GM12873 (cell line): ENCODE results near the gene COL5A1.

ENCODE experiments used
- TF ChIP-seq, protein P1 (sequence below): IDR thresholded peaks from 2 replicates; pipeline ENCODE4 v1.5.1; 2012; ENCODE audit warnings: low read depth, mild to moderate bottlenecking, moderate library complexity, low read length, control low read depth; ENCODE audit not compliant: insufficient read depth; ENCODE audit errors: missing control alignments

Gene COL5A1

DNA sequence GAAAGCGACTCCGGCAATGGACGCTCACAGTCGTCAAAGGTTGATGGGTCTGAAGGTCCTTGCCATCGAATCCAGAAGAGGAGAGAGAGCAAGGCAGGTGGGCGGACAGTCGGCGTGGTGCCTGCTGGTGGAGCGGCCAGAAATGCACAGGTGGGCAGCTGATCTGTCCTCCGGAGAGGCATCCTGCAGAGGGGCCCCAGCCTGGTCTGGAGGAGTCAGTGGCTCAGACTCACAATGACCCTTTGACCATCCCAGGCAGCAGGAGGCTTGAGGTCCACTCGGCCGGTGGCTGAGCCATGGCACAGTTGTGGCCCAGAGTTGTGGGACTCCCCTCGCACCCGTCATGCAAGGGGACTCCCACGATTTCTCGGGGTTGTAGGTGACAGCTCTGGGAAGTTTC is 204.6 kb downstream of the COL5A1 start:
- TF ChIP-seq, protein P1, sequence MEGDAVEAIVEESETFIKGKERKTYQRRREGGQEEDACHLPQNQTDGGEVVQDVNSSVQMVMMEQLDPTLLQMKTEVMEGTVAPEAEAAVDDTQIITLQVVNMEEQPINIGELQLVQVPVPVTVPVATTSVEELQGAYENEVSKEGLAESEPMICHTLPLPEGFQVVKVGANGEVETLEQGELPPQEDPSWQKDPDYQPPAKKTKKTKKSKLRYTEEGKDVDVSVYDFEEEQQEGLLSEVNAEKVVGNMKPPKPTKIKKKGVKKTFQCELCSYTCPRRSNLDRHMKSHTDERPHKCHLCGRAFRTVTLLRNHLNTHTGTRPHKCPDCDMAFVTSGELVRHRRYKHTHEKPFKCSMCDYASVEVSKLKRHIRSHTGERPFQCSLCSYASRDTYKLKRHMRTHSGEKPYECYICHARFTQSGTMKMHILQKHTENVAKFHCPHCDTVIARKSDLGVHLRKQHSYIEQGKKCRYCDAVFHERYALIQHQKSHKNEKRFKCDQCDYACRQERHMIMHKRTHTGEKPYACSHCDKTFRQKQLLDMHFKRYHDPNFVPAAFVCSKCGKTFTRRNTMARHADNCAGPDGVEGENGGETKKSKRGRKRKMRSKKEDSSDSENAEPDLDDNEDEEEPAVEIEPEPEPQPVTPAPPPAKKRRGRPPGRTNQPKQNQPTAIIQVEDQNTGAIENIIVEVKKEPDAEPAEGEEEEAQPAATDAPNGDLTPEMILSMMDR: no peak

DNA sequence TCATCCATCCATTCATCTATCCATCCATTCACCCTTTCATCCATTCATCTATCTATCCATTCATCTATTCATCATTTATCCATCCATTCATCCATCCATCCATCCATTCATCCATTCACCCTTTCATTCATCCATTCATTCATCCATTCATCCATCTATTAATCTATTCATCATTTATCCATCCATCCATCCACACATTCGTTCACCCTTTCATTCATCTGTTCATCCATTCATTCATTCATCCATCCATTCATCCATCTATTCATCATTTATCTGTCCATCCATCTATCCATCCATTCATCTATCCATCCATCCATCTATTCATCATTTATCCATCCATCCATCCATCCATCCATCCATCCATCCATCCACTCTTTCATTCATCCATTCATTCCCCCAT is 205.1 kb downstream of the COL5A1 start:
- TF ChIP-seq, protein P1: no peak

DNA sequence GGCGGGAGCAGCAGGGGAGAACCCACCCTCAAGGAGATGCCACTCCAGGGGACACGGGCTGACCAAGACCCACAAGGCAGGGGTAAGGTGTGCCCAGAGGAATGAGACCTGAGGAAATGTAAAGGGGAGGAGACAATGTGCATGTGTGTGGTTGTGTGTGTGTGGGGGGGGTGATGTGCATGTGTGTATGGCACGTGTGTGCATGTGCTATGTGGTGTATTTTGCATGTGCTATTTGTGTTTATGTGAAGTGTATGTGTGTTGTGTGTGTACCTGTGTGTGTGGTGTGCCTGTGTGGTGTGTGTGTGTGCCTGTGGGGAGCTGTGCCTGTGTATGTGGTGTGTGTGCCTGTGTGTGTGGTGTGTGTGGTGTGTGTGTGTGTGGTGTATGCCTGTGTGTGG is 205.5 kb downstream of the COL5A1 start:
- TF ChIP-seq, protein P1: no peak

DNA sequence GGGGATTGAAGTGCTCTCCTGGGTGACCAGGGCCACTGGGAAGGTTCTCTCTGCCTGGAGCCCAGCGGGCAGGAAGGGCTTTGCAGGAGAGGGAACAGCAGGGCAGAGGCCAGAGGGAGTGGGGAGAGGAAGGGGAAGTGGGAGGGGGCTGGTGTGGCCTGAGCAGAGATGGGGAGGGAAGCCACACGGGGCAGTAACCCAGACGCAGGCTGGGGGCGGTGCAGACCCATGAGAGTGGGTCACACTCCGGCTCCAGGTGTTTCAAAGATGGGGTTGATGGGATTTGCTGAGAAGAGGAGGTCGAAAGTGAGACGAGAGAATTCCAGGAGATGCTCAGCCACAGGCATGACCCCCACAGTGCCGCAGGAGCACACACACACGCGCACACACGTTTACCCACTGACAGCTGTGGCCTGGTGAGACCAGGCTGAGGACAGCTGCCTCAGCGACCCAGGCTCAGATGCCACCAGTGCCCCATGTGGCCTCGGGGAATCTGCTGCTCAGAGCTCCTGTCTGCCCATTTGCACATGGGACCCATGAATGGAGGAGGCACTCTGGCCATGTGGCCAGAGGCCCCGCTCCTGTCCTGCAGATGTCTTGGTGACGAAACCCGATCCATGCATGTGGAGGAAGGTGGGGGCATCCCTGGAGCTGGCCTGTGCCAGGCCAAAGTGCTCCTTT is 206.3 kb downstream of the COL5A1 start:
- TF ChIP-seq, protein P1: no peak

DNA sequence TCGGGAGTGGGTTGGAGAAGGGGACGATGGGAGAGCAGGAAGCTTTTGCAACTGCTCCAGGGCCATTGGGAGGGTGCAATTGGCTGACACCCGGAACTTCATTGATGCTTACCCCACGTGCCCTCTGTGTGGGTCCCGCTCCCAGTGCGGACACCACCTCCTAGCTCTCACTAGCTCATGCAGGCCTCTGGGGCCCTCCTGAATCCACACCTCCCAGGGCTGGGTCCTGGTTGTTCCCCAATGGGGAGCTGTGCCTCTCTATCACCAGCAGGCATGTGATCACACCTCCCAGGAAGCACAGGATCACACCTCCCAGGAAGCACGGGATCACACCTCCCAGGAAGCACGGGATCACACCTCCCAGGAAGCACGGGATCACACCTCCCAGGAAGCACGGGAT is 206.9 kb downstream of the COL5A1 start:
- TF ChIP-seq, protein P1: no peak

DNA sequence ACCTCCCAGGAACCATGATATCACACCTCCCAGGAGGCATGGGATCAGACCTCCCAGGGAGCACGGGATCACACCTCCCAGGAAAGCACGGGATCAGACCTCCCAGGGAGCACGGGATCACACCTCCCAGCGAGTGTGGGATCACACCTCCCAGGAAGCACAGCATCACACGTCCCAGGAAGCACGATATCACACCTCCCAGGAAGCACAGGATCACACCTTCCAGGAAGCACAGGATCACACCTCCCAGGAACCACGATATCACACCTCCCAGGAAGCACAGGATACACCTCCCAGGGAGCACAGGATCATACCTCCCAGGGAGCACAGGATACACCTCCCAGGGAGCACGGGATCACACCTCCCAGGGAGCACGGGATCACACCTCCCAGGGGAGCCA is 209.0 kb downstream of the COL5A1 start:
- TF ChIP-seq, protein P1: no peak

DNA sequence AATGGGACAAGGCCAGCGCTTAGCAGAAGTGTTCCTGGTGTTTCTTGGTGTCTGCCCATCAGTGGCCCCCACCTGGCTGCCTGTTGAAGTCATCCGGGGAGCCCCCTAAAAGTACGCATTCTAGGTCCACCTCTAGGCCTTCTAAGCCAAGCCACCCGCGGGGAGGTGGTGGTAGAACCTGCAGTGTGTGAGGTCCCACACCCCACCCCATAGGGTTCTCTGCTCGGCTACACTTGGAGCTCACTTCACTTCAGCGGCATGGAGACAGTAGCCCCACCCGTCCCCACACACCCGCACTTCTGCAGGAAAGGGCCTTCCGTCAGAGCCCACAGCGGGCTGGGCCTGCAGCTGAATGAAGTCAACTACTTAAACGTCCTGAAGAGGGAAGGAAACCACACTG is 209.4 kb downstream of the COL5A1 start:
- TF ChIP-seq, protein P1: no peak
